Neural progenitor cell (in vitro differentiated cells): ENCODE results near the gene TXNRD1. TPM values are rescaled to one million over a fixed set of nuclear protein-coding genes. Genes with fewer than 3 reads are reported as not detected.
"Not testable (repeated sequence)": the region's sequence is repeated elsewhere in the genome, so short reads cannot be mapped to it uniquely, and the experiment has no call there.

Source experiments
- DNase-seq: peaks from one replicate; pipeline ENCODE4 v3.0.0-alpha.2; 2016; ENCODE audit warnings: low spot score
- H2AFZ ChIP-seq: fragments of 200-600 bp; sonication (generic); replicated peaks from 2 replicates; pipeline ENCODE4 v1.6.1; 2016; ENCODE audit warnings: antibody characterized with exemption
- H3F3A ChIP-seq: fragments of 200-600 bp; sonication (generic); 2 replicates; pipeline ENCODE4 v1.6.1; 2016; ENCODE audit warnings: antibody characterized with exemption, low read depth
- H3K27ac ChIP-seq: fragments of 200-600 bp; sonication (generic); 2 replicates; pipeline ENCODE4 v1.5.1; 2016; ENCODE audit warnings: mild to moderate bottlenecking
- H3K27me3 ChIP-seq: fragments of 200-600 bp; sonication (generic); 2 replicates; pipeline ENCODE4 v1.6.1; 2016; ENCODE audit warnings: mild to moderate bottlenecking, moderate library complexity
- H3K36me3 ChIP-seq: fragments of 200-600 bp; sonication (generic); 2 replicates; pipeline ENCODE4 v1.5.1; 2016
- H3K4me1 ChIP-seq: fragments of 200-600 bp; sonication (generic); 2 replicates; pipeline ENCODE4 v1.6.1; 2016; ENCODE audit warnings: mixed run types
- H3K4me2 ChIP-seq: fragments of 200-600 bp; sonication (generic); 2 replicates; pipeline ENCODE4 v1.6.1; 2016
- H3K4me3 ChIP-seq: fragments of 200-600 bp; sonication (generic); 2 replicates; pipeline ENCODE4 v1.5.1; 2016
- H3K79me2 ChIP-seq: fragments of 200-600 bp; sonication (generic); 2 replicates; pipeline ENCODE4 v1.6.1; 2016; ENCODE audit warnings: low read depth
- H3K9ac ChIP-seq: fragments of 200-600 bp; sonication (generic); 2 replicates; pipeline ENCODE4 v1.6.1; 2016
- H3K9me3 ChIP-seq: fragments of 200-600 bp; sonication (generic); 2 replicates; pipeline ENCODE4 v1.5.1; 2016; ENCODE audit warnings: low read depth
- H4K20me1 ChIP-seq: fragments of 200-600 bp; sonication (generic); 2 replicates; pipeline ENCODE4 v1.6.1; 2016; ENCODE audit warnings: low read depth
- H3K27ac Mint-ChIP-seq: 3 replicates; pipeline ENCODE4 v1.8.0; 2021; ENCODE audit warnings: mixed read lengths
- H3K27me3 Mint-ChIP-seq: 2 replicates; pipeline ENCODE4 v1.8.0; 2022; ENCODE audit warnings: low read depth, mild to moderate bottlenecking, inconsistent platforms, moderate library complexity, mixed read lengths; ENCODE audit not compliant: insufficient read depth
- H3K36me3 Mint-ChIP-seq: 3 replicates; pipeline ENCODE4 v1.8.0; 2021; ENCODE audit warnings: mixed read lengths
- H3K4me1 Mint-ChIP-seq: 3 replicates; pipeline ENCODE4 v1.8.0; 2021; ENCODE audit warnings: mixed read lengths
- H3K4me3 Mint-ChIP-seq: 3 replicates; pipeline ENCODE4 v1.8.0; 2021; ENCODE audit warnings: mild to moderate bottlenecking, moderate library complexity, mixed read lengths
- H3K9me3 Mint-ChIP-seq: 3 replicates; pipeline ENCODE4 v1.8.0; 2020; ENCODE audit warnings: mixed read lengths
- CTCF ChIP-seq: fragments of 200-600 bp; sonication (generic); IDR thresholded peaks from 2 replicates; pipeline ENCODE4 v1.5.1; 2017; ENCODE audit warnings: antibody characterized with exemption, mild to moderate bottlenecking
- EZH2 ChIP-seq: fragments of 200-600 bp; sonication (generic); IDR thresholded peaks from 2 replicates; pipeline ENCODE4 v1.6.1; 2017; ENCODE audit warnings: antibody characterized with exemption, mild to moderate bottlenecking, moderate library complexity
- EZH2phosphoT487 ChIP-seq: fragments of 200-600 bp; sonication (generic); IDR thresholded peaks from 2 replicates; pipeline ENCODE4 v1.6.1; 2017; ENCODE audit warnings: antibody characterized with exemption
- total RNA-seq: library from RNA; depleted of rRNA; stranded (reverse); fragments of >200 nt; gene quantifications from 2 replicates; pipeline ENCODE4 v1.2.3, GENCODE V29; 2015; ENCODE audit warnings: low replicate concordance

The TXNRD1 gene
- total RNA-seq, 1 donor from 2014 or later, result 99.8 TPM

- H3K36me3 ChIP-seq, result peaks cover 43% of the 10 kb centered on the region
Observed at GRCh38 chr12:104323899-104324298, 108.3 kb downstream of the TXNRD1 start.

GRCh38 chr12:104328278-104328677 is 112.7 kb downstream of the TXNRD1 start:
- not testable (repeated sequence) for H3K9me3 Mint-ChIP-seq, H3K27me3 Mint-ChIP-seq

More at GRCh38 chr12:104323899-104324298, 108.3 kb downstream of the TXNRD1 start:
- Histone ChIP-seq H3K4me2 (no peak overlapping the region), H4K20me1 (no peaks in the 10 kb centered on the region), H2AFZ (no peak overlapping the region), H3K27ac (no peak overlapping the region), H3K4me3 (no peak overlapping the region), H3F3A (no peaks in the 10 kb centered on the region), H3K79me2 (peaks cover 4% of the 10 kb centered on the region), H3K9me3 (no peaks in the 10 kb centered on the region), H3K27me3 (no peaks in the 10 kb centered on the region), H3K9ac (no peak overlapping the region), H3K4me1 (no peaks in the 10 kb centered on the region)
- DNase-seq, result no peak
- H3K27me3 Mint-ChIP-seq, result no peaks in the 10 kb centered on the region
- H3K9me3 Mint-ChIP-seq, result peaks cover 6% of the 10 kb centered on the region
- TF ChIP-seq CTCF (no peak), EZH2phosphoT487 (no peak), EZH2 (no peak)
- peak overlapping the region; percentile 7 for H3K27ac Mint-ChIP-seq
- no peaks in the 10 kb centered on the region for H3K4me1 Mint-ChIP-seq
- H3K4me3 Mint-ChIP-seq, result no peak overlapping the region
- peaks cover 34% of the 10 kb centered on the region for H3K36me3 Mint-ChIP-seq

GRCh38 chr12:104328790-104329189 is 113.2 kb downstream of the TXNRD1 start:
- H3K27me3 ChIP-seq, result no peaks in the 10 kb centered on the region
- Mint-ChIP-seq H3K36me3 (peaks cover 14% of the 10 kb centered on the region), H3K27me3 (no peaks in the 10 kb centered on the region), H3K4me3 (no peak overlapping the region), H3K27ac (no peak overlapping the region), H3K4me1 (no peaks in the 10 kb centered on the region), H3K9me3 (peaks cover 5% of the 10 kb centered on the region)
- TF ChIP-seq EZH2, result no peak
- no peak overlapping the region for H3K9ac ChIP-seq
- H3K4me2 ChIP-seq, result no peak overlapping the region
- no peak overlapping the region for H2AFZ ChIP-seq
- no peaks in the 10 kb centered on the region for H3K4me1 ChIP-seq
- H3K79me2 ChIP-seq, result no peaks in the 10 kb centered on the region
- peaks cover 25% of the 10 kb centered on the region for H3K36me3 ChIP-seq
- no peak for DNase-seq
- H3K4me3 ChIP-seq, result no peak overlapping the region
- H3F3A ChIP-seq, result peaks cover 4% of the 10 kb centered on the region
- peaks cover 4% of the 10 kb centered on the region for H4K20me1 ChIP-seq
- H3K27ac ChIP-seq, result no peak overlapping the region
- H3K9me3 ChIP-seq, result no peaks in the 10 kb centered on the region

More at GRCh38 chr12:104328278-104328677, 112.7 kb downstream of the TXNRD1 start:
- peaks cover 26% of the 10 kb centered on the region for H3K36me3 ChIP-seq
- peaks cover 16% of the 10 kb centered on the region for H3K36me3 Mint-ChIP-seq
- not testable (repeated sequence) for H3K4me3 ChIP-seq, H4K20me1 ChIP-seq, H3K4me1 Mint-ChIP-seq, H3K79me2 ChIP-seq, H3K4me2 ChIP-seq, DNase-seq, H3K9ac ChIP-seq, H3K27ac Mint-ChIP-seq, H3F3A ChIP-seq, H3K9me3 ChIP-seq, H3K27ac ChIP-seq, H3K27me3 ChIP-seq, H2AFZ ChIP-seq, H3K4me1 ChIP-seq, H3K4me3 Mint-ChIP-seq

- Histone ChIP-seq H3K79me2 (no peaks in the 10 kb centered on the region), H4K20me1 (peaks cover 4% of the 10 kb centered on the region), H3K9ac (no peak overlapping the region), H2AFZ (no peak overlapping the region), H3K4me2 (no peak overlapping the region), H3K27ac (no peak overlapping the region), H3K36me3 (peaks cover 21% of the 10 kb centered on the region), H3K4me3 (no peak overlapping the region), H3K4me1 (no peaks in the 10 kb centered on the region), H3K27me3 (no peaks in the 10 kb centered on the region), H3K9me3 (no peaks in the 10 kb centered on the region), H3F3A (peaks cover 4% of the 10 kb centered on the region)
- H3K27me3 Mint-ChIP-seq, result no peaks in the 10 kb centered on the region
- no peak overlapping the region for H3K27ac Mint-ChIP-seq
- H3K4me1 Mint-ChIP-seq, result no peaks in the 10 kb centered on the region
- H3K9me3 Mint-ChIP-seq, result no peaks in the 10 kb centered on the region
- TF ChIP-seq EZH2phosphoT487 (no peak), EZH2 (no peak), CTCF (no peak)
- no peak overlapping the region for H3K4me3 Mint-ChIP-seq
- peaks cover 11% of the 10 kb centered on the region for H3K36me3 Mint-ChIP-seq
- no peak for DNase-seq
Observed at GRCh38 chr12:104329707-104330532, 114.3 kb downstream of the TXNRD1 start.
